ENCODE measurements around the gene POLN. TPM values are rescaled to one million over a fixed set of nuclear protein-coding genes. Genes with fewer than 3 reads are reported as not detected.

The POLN gene
- total RNA-seq, 2 donors from 2014 or later = 1.6 to 2.8 TPM

GRCh38 chr4:2193326-2193725, 48.6 kb downstream of the POLN start:
- intact Hi-C loops (cut with DNase I) = loop anchor here (10.0 kb wide), 2 partner anchors 359 to 439 kb away; no protein-coding TSS in a partner anchor
- Histone ChIP-seq H3K27ac (no peak overlapping the region), H3K9me3 (no peaks in the 10 kb centered on the region), H3K4me1 (no peaks in the 10 kb centered on the region), H3K27me3 (no peaks in the 10 kb centered on the region), H3K36me3 (no peaks in the 10 kb centered on the region), H3K4me3 (no peak overlapping the region), H3K9ac (ENCODE audit: low read depth in 2 of 2, low read length in 2 of 2) (no peak overlapping the region)
- DNase-seq = no peak
- TF ChIP-seq, protein P1, sequence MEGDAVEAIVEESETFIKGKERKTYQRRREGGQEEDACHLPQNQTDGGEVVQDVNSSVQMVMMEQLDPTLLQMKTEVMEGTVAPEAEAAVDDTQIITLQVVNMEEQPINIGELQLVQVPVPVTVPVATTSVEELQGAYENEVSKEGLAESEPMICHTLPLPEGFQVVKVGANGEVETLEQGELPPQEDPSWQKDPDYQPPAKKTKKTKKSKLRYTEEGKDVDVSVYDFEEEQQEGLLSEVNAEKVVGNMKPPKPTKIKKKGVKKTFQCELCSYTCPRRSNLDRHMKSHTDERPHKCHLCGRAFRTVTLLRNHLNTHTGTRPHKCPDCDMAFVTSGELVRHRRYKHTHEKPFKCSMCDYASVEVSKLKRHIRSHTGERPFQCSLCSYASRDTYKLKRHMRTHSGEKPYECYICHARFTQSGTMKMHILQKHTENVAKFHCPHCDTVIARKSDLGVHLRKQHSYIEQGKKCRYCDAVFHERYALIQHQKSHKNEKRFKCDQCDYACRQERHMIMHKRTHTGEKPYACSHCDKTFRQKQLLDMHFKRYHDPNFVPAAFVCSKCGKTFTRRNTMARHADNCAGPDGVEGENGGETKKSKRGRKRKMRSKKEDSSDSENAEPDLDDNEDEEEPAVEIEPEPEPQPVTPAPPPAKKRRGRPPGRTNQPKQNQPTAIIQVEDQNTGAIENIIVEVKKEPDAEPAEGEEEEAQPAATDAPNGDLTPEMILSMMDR (IDR thresholded peaks at IDR 0.05) = no peak

GRCh38 chr4:2186865-2187172, 55.1 kb downstream of the POLN start:
- Histone ChIP-seq H3K36me3 (no peaks in the 10 kb centered on the region), H3K4me3 (no peak overlapping the region), H3K9me3 (no peaks in the 10 kb centered on the region), H3K4me1 (no peaks in the 10 kb centered on the region), H3K9ac (ENCODE audit: low read depth in 2 of 2, low read length in 2 of 2) (no peak overlapping the region), H3K27me3 (no peaks in the 10 kb centered on the region), H3K27ac (no peak overlapping the region)
- intact Hi-C loops (cut with DNase I) = loop anchor here (10.0 kb wide), 1 partner anchor 272 kb away; no protein-coding TSS in a partner anchor
- DNase-seq = no peak
- TF ChIP-seq, protein P1 (IDR thresholded peaks at IDR 0.05) = no peak

- TF ChIP-seq, protein P1 (IDR thresholded peaks at IDR 0.05) = peak; percentile 43
- H3K27ac ChIP-seq = no peak overlapping the region
- H3K9me3 ChIP-seq = no peaks in the 10 kb centered on the region
- intact Hi-C loops (cut with DNase I) = loop anchor here (10.0 kb wide), 1 partner anchor 271 kb away; no protein-coding TSS in a partner anchor
- no peaks in the 10 kb centered on the region for H3K27me3 ChIP-seq
- H3K36me3 ChIP-seq = no peaks in the 10 kb centered on the region
- no peak overlapping the region for H3K9ac ChIP-seq (ENCODE audit: low read depth in 2 of 2, low read length in 2 of 2)
- no peak for DNase-seq
- no peak overlapping the region for H3K4me3 ChIP-seq
- H3K4me1 ChIP-seq = no peaks in the 10 kb centered on the region
These were observed 55.6 kb downstream of the POLN start for GRCh38 chr4:2186133-2186864.

DNA sequence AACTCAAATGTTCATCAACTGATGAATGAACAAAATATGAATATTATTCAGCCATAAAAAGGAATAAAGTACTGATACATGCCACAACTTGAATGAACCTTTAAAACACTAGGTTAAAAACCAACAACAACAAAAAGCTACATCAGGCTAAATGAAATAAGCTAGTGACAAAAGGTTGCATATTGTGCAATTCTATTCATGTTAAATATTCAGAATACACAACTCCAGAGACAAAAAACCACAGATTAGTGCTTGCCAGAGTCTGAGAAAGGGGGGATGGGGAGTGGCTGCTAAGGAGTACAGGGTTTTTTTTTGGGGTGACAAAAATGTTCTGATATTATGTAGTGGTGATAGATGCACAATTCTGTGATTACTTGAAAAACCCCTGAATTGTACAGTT, 58.5 kb downstream of the POLN start:
- Histone ChIP-seq H3K4me1 (no peaks in the 10 kb centered on the region), H3K27ac (no peak overlapping the region), H3K9me3 (no peaks in the 10 kb centered on the region), H3K4me3 (no peak overlapping the region), H3K27me3 (no peaks in the 10 kb centered on the region), H3K9ac (ENCODE audit: low read depth in 2 of 2, low read length in 2 of 2) (no peak overlapping the region), H3K36me3 (no peaks in the 10 kb centered on the region)
- no peak for DNase-seq
- TF ChIP-seq, protein P1 (IDR thresholded peaks at IDR 0.05) = no peak
- intact Hi-C loops (cut with DNase I) = loop anchor here (10.0 kb wide), 1 partner anchor 269 kb away; no protein-coding TSS in a partner anchor

GRCh38 chr4:2182994-2183393, 58.9 kb downstream of the POLN start:
- no peaks in the 10 kb centered on the region for H3K4me1 ChIP-seq
- H3K4me3 ChIP-seq = no peak overlapping the region
- TF ChIP-seq, protein P1 (IDR thresholded peaks at IDR 0.05) = no peak
- no peaks in the 10 kb centered on the region for H3K36me3 ChIP-seq
- H3K27me3 ChIP-seq = no peaks in the 10 kb centered on the region
- no peak for DNase-seq
- no peak overlapping the region for H3K9ac ChIP-seq (ENCODE audit: low read depth in 2 of 2, low read length in 2 of 2)
- no peaks in the 10 kb centered on the region for H3K9me3 ChIP-seq
- intact Hi-C loops (cut with DNase I) = loop anchor here (10.0 kb wide), 1 partner anchor 268 kb away; no protein-coding TSS in a partner anchor
- H3K27ac ChIP-seq = no peak overlapping the region
